Measurements from ENCODE around the gene RBM17.

Gene RBM17

DNA sequence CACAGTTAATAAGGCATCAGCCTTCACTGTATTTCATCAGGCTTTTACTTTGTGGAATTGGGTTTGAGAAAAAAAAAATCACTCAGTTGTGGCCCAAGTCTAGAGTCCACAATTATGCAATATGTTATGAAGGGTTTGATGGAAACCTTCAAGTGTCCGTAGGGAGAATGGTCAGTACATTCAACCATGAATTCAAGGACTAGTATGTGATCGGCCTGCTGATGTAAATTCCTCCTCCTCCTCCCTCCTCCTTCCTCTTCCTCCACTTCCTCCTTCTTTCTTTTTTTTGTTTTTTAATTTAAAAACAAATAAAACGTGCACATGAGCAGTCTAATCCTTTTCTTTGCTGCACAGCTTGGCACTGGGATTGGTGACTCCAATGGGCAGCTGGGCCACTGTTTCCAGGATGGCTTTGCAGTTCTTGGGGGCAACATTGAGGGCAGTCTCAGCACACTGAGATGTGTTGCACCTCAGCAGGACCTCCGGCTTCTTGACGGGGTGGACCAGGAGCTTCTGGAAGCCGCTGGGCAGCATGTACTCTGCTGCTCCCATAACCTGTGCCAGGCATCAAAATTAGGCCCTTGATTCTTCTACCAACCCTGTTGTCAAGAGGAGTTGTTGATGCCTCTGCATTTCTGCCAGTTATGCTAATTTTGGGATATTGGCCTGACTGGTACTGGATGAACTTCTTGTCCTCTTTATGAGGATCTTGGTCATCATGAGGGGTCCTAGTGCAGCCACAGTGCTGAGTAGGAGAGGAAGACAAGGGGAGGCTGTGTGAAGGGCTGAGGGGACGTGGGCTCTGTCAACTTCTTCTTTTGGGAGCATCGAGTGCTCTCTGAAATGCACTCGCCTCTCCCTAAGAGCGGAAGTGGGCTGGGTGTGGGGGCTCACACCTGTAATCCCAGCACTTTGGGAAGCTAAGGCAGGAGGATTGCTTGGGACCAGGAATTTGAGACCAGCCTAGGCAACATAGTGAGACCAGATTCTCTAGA lies 17.4 kb upstream of the RBM17 start:
- no peaks in the 10 kb centered on the region for H3K4me1 ChIP-seq
- peaks cover 49% of the 10 kb centered on the region for H3K27me3 ChIP-seq
- no peak overlapping the region for H3K4me3 ChIP-seq (ENCODE audit: low read depth, low read length)
- DNase-seq = no peak
- no peaks in the 10 kb centered on the region for H3K36me3 ChIP-seq
- no peaks in the 10 kb centered on the region for H3K9me3 ChIP-seq
- no peak for TF ChIP-seq CTCF (IDR thresholded peaks at IDR 0.05; ENCODE audit: low read depth, low read length)

GRCh38 chr10:6072215-6072934 lies 16.5 kb upstream of the RBM17 start:
- no peaks in the 10 kb centered on the region for H3K36me3 ChIP-seq
- H3K4me1 ChIP-seq = no peaks in the 10 kb centered on the region
- no peak for DNase-seq
- no peaks in the 10 kb centered on the region for H3K9me3 ChIP-seq
- no peak overlapping the region for H3K4me3 ChIP-seq (ENCODE audit: low read depth, low read length)
- no peak for TF ChIP-seq CTCF (IDR thresholded peaks at IDR 0.05; ENCODE audit: low read depth, low read length)
- H3K27me3 ChIP-seq = peaks cover 48% of the 10 kb centered on the region

DNA sequence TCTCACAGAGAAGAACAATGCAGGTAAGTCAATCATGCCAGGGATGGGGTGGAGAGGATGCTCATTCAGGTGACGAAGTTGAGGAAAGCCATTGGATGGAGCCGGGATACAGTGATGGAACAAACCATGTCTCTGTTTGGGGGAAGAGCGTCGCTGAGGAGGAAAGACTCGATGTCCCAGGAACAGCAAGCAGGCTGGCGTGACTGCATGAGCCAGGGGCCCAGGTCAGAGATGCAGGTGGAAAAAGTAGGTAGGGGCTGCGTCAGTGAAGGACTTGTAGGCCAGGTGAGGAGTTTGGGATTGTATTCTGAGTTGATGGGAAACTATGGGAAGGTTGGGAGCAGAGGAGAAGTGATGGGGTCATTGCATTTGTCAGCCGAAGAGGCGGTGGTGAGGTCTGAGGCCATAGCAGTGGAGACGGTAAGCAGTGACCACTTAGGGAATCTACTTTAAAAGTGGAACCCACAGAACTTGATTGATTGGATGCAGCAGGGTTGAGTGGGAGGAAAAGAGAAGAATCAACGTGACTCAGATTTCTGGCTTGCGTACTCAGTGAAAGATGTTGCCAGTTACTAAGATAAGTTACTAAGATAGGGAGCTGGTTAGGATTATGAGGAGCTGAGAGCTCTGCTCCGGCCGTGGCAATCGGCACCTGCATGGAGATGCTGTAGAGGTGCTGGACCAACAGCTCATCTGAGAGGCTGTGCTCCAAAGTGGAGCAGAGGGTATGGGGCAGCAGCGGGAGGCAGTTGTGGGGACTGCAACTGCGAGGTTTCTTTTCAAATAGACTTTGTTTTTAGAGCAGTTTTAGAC lies 14.1 kb upstream of the RBM17 start:
- DNase-seq = no peak
- Histone ChIP-seq H3K4me3 (ENCODE audit: low read depth, low read length) (no peak overlapping the region), H3K36me3 (no peaks in the 10 kb centered on the region), H3K27me3 (peaks cover 44% of the 10 kb centered on the region), H3K4me1 (no peaks in the 10 kb centered on the region), H3K9me3 (no peaks in the 10 kb centered on the region)
- TF ChIP-seq CTCF (IDR thresholded peaks at IDR 0.05; ENCODE audit: low read depth, low read length) = no peak

DNA sequence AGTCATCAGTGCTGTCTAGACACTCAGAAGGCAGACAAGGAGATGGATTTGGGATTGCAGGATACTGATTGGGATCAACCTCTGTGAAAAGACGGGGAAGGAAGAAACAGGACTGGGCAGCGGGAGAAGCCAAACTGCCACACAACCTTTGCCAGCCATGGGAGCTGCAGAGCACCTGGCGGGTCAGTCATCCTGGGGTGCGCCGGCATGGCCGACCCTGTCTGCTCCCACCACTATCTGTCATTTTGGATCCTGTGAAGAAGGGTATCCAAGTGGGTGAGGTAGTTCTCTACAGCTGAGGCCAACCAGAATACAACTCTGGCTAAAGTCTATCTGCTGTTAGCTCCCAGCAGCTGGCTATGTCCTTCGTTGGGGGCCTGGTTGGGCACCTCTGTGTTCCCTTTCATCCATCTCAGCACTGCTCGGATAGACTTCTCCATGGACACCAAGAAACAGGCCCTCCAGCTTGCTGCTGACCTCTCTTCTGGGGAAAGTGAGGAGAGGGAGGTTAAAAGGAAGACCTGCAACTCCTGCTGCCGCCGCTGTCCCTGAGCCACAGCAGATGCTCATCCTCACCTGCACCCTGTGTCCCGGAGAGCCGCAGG lies 11.7 kb upstream of the RBM17 start:
- TF ChIP-seq CTCF (IDR thresholded peaks at IDR 0.05; ENCODE audit: low read depth, low read length) = no peak
- Histone ChIP-seq H3K4me3 (ENCODE audit: low read depth, low read length) (no peak overlapping the region), H3K27me3 (peaks cover 35% of the 10 kb centered on the region), H3K4me1 (no peaks in the 10 kb centered on the region), H3K9me3 (no peaks in the 10 kb centered on the region), H3K36me3 (no peaks in the 10 kb centered on the region)
- no peak for DNase-seq

DNA sequence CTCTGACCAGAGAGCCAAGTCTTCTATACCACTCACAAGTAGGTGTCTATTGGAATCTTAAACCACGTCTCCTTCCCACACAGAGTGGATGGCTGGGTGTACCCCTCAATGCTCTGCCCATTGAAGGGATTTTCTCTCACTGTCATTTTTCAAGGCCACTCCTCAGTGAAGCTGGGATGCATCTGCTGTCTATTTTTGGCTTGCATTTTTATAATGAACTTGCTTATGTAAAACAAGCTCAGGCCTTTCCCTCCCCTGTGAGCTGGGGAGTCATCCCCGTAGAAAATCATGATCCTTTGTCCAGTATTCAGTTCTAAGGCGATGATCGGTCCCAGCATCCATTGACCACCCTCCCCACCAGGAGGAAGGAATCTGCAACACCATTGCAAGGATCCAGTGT lies 9.8 kb upstream of the RBM17 start:
- no peak for TF ChIP-seq CTCF (IDR thresholded peaks at IDR 0.05; ENCODE audit: low read depth, low read length)
- peaks cover 40% of the 10 kb centered on the region for H3K27me3 ChIP-seq
- H3K9me3 ChIP-seq = no peaks in the 10 kb centered on the region
- H3K36me3 ChIP-seq = no peaks in the 10 kb centered on the region
- no peak for DNase-seq
- no peak overlapping the region for H3K4me3 ChIP-seq (ENCODE audit: low read depth, low read length)
- no peaks in the 10 kb centered on the region for H3K4me1 ChIP-seq
